Activated CD4-positive, CD25-positive, alpha-beta regulatory T cell (primary cell): ENCODE results near the gene ADD1.

Source experiments
- DNase-seq, 4 experiments: peaks; one replicate each; lab custom pipeline; 2025; lab: John Stamatoyannopoulos, UW

Gene ADD1

DNA sequence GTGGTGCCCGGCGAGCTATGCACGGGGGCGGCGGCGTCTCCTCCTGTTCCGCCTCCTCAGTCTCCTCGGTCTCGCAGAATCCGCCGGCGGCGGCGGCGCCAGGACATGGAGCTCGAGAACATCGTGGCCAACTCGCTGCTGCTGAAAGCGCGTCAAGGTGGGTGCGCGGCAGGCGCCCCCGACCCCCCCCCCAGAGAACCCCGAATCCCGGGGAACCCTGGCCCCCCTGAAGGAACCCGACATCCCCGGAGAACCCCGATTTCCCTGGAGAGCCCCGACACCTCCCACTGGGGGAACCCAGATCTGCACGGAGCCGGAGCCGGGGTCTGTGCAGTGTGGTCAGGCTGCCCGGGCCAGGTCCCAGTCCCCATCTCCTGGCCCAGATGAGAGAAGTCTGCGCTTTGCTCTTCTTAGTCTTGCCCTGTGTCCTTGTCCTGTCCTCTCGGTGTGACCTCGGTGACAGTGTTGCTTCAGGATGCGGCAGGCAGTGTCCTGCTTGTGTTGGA lies 120.4 kb downstream of the ADD1 start:
- DNase-seq, result no peak

DNA sequence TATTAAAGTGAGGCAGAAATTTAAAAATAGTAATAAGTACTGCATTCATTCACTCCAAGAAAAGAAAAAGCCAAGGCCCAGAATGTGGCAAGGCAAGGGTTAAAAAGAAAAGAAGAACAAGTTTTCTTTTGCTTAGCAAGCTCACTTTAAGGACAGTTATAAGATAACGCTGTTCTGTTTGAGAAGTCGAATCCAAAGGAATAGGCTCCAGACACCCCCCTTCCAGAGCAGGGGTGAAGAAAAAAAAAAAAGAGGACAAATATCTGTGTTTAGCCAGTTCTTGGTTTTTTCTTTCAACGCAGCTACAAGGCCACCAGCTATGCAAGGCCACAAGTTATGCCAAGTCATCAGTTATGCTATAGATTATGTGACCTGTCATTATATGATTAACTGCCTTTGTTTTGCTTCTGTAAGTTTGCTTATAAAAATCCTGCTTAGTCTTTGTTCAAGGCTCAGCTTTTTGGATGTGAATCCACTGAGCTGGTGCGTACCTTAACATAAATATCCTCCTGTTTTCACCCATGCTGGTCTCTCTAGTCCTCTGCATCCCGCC lies 121.1 kb downstream of the ADD1 start:
- DNase-seq, result no peak

DNA sequence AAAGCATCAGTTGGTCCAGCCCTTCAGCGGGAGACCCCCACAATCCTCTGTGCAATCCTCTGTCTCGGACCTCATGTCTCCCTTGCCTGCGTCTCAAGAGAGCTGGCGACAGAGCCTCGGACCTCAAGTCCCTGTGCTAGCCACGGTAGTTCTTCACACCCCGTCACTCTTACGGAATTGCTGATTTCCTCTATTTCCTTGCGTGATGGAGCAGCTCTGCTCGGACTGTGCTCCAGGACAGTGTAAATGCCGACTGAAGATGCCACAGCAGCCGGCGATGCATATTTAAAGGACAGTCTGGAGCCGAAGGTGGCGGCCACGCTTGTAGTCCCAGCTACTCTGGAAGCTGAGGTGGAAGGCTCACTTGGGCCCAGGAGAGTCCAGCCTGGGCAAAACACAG lies 121.6 kb downstream of the ADD1 start:
- no peak for DNase-seq

DNA sequence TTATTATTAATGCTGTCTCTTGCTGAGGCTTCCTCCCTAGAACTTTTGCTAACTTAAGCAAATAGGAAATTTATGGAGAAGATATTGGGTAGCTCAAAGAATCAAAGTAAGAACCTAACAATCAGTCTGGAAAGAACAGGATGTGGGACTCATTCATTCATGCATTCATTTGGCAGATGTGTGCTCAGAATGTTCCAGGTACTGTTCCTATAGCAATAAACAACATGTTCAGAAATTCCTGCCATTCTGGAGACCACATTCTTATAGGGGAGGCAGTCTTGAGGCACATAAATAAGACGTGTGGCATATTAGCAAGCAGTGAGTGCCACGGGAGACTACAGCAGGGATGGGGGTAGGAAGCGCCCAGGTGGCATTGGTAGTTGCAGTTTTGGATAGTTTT lies 124.7 kb downstream of the ADD1 start:
- no peak for DNase-seq

DNA sequence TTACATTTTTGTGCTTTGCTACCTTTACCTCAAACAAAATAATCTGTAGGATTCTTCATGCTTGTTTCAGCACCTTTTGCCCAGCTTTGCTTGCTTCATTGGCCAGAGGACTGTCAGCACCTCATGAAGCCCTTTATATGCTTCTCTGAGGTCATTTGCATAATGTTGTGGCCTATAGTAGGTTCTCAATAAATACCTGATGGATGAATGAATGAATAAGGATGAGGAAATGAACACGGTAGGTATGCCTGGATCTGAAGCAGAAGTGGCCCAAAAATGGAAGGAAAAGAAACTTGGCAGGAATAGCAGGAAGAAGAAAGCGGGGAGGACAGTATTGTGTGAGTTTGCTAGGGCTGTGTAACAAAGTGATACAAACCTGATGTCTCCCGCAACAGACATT lies 127.6 kb downstream of the ADD1 start:
- DNase-seq, result no peak

DNA sequence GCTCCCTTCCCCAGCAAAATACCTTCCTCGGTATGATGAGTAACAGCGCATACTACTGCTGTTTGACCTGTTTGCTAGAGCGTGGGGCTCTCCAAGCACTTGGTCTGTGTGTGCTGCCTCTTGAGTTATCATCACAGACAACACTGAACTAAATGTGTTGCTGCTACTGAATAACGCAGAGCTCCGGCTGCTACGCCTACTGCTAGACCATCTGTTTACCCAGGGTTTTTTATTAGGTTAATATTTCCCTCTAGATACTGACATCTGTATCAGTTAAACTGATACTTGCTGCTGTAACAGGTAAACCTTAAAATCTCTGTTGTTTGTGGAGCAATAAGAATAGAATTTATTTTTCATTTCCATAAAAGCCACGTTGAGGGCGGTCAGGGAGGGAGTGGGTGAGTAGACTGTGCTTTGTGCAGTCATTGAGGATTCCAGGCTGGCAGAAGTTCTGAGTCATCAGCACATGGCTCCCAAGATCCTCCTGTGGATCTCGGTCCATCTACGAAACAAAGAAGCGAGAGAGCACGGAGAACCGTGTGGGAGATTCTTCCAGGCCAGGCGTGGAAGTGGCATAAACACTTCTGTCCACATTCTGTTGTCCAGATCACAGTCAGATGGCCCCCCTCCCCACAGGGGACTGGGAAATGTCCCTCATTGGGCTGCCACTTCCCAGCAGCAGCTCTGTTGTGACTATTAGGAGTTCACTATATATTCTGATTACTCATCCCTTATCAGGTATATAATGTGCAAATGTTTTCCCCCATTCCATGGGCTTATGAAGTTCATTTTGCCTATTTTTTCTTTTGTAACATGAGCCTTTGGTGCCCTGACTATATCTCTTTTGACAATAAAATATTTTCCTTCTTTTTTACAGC lies 133.8 kb downstream of the ADD1 start:
- DNase-seq, result no peak
